ENCODE data around the gene AQP2. TPM values are rescaled to one million over a fixed set of nuclear protein-coding genes. Genes with fewer than 3 reads are reported as not detected.
A peak's percentile ranks its signal among the peaks of the same experiment; 100 is the strongest.

Gene AQP2
- total RNA-seq, 5 donors from 2014 or later (not counting 1 experiment from before 2014, with no cell fraction given): not detected

- Mint-ChIP-seq H3K4me3 (no peak overlapping the region), H3K4me1 (peaks cover 5 to 11% (median 9%) of the 10 kb centered on the region in 3 donors), H3K9me3 (no peaks in the 10 kb centered on the region), H3K27ac (no peak overlapping the region), H3K36me3 (no peaks in the 10 kb centered on the region), H3K27me3 (peaks cover 59 to 76% of the 10 kb centered on the region in 2 donors)
- peaks cover 0 to 4% of the 10 kb centered on the region in 2 experiments for H3K4me1 ChIP-seq (ENCODE audit: control insufficient read depth in 1 of 2, extremely low read depth in 1 of 2, insufficient read depth in 2 of 2, low read length in 2 of 2)
- peaks cover 18 to 83% of the 10 kb centered on the region in 2 experiments for H3K27me3 ChIP-seq (replicated peaks in 1 of 2; ENCODE audit: control insufficient read depth in 2 of 2, extremely low read depth in 1 of 2, insufficient read depth in 2 of 2, low read length in 1 of 2)
- no peak overlapping the region for H3K4me3 ChIP-seq (ENCODE audit: control insufficient read depth in 1 of 2, extremely low read depth in 1 of 2, low read length in 1 of 2)
- DNase-seq (no peak), ATAC-seq (replicated peaks in 1 of 4) (no peak)
- POLR2A ChIA-PET: no interaction called here
- H3K27ac ChIP-seq (ENCODE audit: low read length): no peak overlapping the region
- no peaks in the 10 kb centered on the region for H3K36me3 ChIP-seq (ENCODE audit: control insufficient read depth in 2 of 2, extremely low read depth in 1 of 2, insufficient read depth in 1 of 2, low read length in 1 of 2)
- no peaks in the 10 kb centered on the region for H3K9me3 ChIP-seq
- CTCF ChIA-PET: interaction anchor here in 1 of 2 donors (1.0 kb wide), 1 partner anchor 12 kb away, joined by 4 read pairs; no protein-coding TSS in a partner anchor
- WGBS (ENCODE audit: insufficient coverage): 58% methylated on average over 2 of the region's 6 CpGs
Observed at GRCh38 chr12:49956663-49957569, 6.4 kb downstream of the AQP2 start.

- no peak overlapping the region for H3K27ac Mint-ChIP-seq
- H3K4me1 ChIP-seq (ENCODE audit: control insufficient read depth in 1 of 2, extremely low read depth in 1 of 2, insufficient read depth in 2 of 2, low read length in 2 of 2): peaks cover 0 to 4% of the 10 kb centered on the region in 2 experiments
- H3K36me3 ChIP-seq (ENCODE audit: control insufficient read depth in 2 of 2, extremely low read depth in 1 of 2, insufficient read depth in 1 of 2, low read length in 1 of 2): no peaks in the 10 kb centered on the region
- no peaks in the 10 kb centered on the region for H3K9me3 ChIP-seq
- no peak overlapping the region for H3K27ac ChIP-seq (ENCODE audit: low read length)
- peaks cover 16 to 87% of the 10 kb centered on the region in 2 experiments for H3K27me3 ChIP-seq (replicated peaks in 1 of 2; ENCODE audit: control insufficient read depth in 2 of 2, extremely low read depth in 1 of 2, insufficient read depth in 2 of 2, low read length in 1 of 2)
- peaks cover 62 to 77% of the 10 kb centered on the region in 2 donors for H3K27me3 Mint-ChIP-seq
- peaks cover 5 to 12% (median 9%) of the 10 kb centered on the region in 3 donors for H3K4me1 Mint-ChIP-seq
- H3K36me3 Mint-ChIP-seq: no peaks in the 10 kb centered on the region
- ATAC-seq (replicated peaks in 1 of 4) (no peak), DNase-seq (no peak)
- POLR2A ChIA-PET: no interaction called here
- H3K4me3 Mint-ChIP-seq: no peak overlapping the region
- CTCF ChIA-PET: interaction anchor here in 1 of 2 donors (1.0 kb wide), 1 partner anchor 12 kb away, joined by 4 read pairs; no protein-coding TSS in a partner anchor
- H3K9me3 Mint-ChIP-seq: no peaks in the 10 kb centered on the region
- H3K4me3 ChIP-seq (ENCODE audit: control insufficient read depth in 1 of 2, extremely low read depth in 1 of 2, low read length in 1 of 2): no peak overlapping the region
Observed at GRCh38 chr12:49957570-49957967, 7.0 kb downstream of the AQP2 start.

GRCh38 chr12:49959685-49960473 is 9.3 kb downstream of the AQP2 start:
- CTCF ChIA-PET: no interaction called here
- H3K27me3 Mint-ChIP-seq: peaks cover 64 to 78% of the 10 kb centered on the region in 2 donors
- no peaks in the 10 kb centered on the region for H3K36me3 Mint-ChIP-seq
- H3K27me3 ChIP-seq (replicated peaks in 1 of 2; ENCODE audit: control insufficient read depth in 2 of 2, extremely low read depth in 1 of 2, insufficient read depth in 2 of 2, low read length in 1 of 2): peaks cover 8 to 89% of the 10 kb centered on the region in 2 experiments
- H3K9me3 Mint-ChIP-seq: no peaks in the 10 kb centered on the region
- H3K9me3 ChIP-seq: no peaks in the 10 kb centered on the region
- H3K4me1 Mint-ChIP-seq: peaks cover 5 to 11% (median 9%) of the 10 kb centered on the region in 3 donors
- H3K4me1 ChIP-seq (ENCODE audit: control insufficient read depth in 1 of 2, extremely low read depth in 1 of 2, insufficient read depth in 2 of 2, low read length in 2 of 2): peaks cover 0 to 4% of the 10 kb centered on the region in 2 experiments
- no peaks in the 10 kb centered on the region for H3K36me3 ChIP-seq (ENCODE audit: control insufficient read depth in 2 of 2, extremely low read depth in 1 of 2, insufficient read depth in 1 of 2, low read length in 1 of 2)
- ATAC-seq (replicated peaks in 1 of 4): no peak
- DNase-seq: no peak
- H3K4me3 Mint-ChIP-seq: peak overlapping the region in 1 of 3 donors; percentile 59
- no peak overlapping the region for H3K4me3 ChIP-seq (ENCODE audit: control insufficient read depth in 1 of 2, extremely low read depth in 1 of 2, low read length in 1 of 2)
- POLR2A ChIA-PET: no interaction called here
- no peak overlapping the region for H3K27ac ChIP-seq (ENCODE audit: low read length)
- no peak overlapping the region for H3K27ac Mint-ChIP-seq
- WGBS (ENCODE audit: insufficient coverage): 29% methylated on average over 6 of the region's 11 CpGs

GRCh38 chr12:49960474-49961110 is 10.1 kb downstream of the AQP2 start:
- peaks cover 7 to 88% of the 10 kb centered on the region in 2 experiments for H3K27me3 ChIP-seq (replicated peaks in 1 of 2; ENCODE audit: control insufficient read depth in 2 of 2, extremely low read depth in 1 of 2, insufficient read depth in 2 of 2, low read length in 1 of 2)
- peaks cover 5 to 10% (median 9%) of the 10 kb centered on the region in 3 donors for H3K4me1 Mint-ChIP-seq
- 33% methylated on average over 9 of the region's 13 CpGs for WGBS (ENCODE audit: insufficient coverage)
- H3K9me3 Mint-ChIP-seq: no peaks in the 10 kb centered on the region
- DNase-seq (no peak), ATAC-seq (replicated peaks in 1 of 4) (no peak)
- H3K36me3 ChIP-seq (ENCODE audit: control insufficient read depth in 2 of 2, extremely low read depth in 1 of 2, insufficient read depth in 1 of 2, low read length in 1 of 2): no peaks in the 10 kb centered on the region
- H3K27ac Mint-ChIP-seq: peak overlapping the region in 1 of 2 donors; percentile 31
- H3K9me3 ChIP-seq: no peaks in the 10 kb centered on the region
- H3K27me3 Mint-ChIP-seq: peaks cover 67 to 81% of the 10 kb centered on the region in 2 donors
- H3K4me3 Mint-ChIP-seq: peak overlapping the region; percentile 10 to 59 (median 50)
- no peak overlapping the region for H3K27ac ChIP-seq (ENCODE audit: low read length)
- no peak overlapping the region for H3K4me3 ChIP-seq (ENCODE audit: control insufficient read depth in 1 of 2, extremely low read depth in 1 of 2, low read length in 1 of 2)
- CTCF ChIA-PET: no interaction called here
- POLR2A ChIA-PET: no interaction called here
- peaks cover 0 to 4% of the 10 kb centered on the region in 2 experiments for H3K4me1 ChIP-seq (ENCODE audit: control insufficient read depth in 1 of 2, extremely low read depth in 1 of 2, insufficient read depth in 2 of 2, low read length in 2 of 2)
- no peaks in the 10 kb centered on the region for H3K36me3 Mint-ChIP-seq

- peaks cover 7 to 88% of the 10 kb centered on the region in 2 experiments for H3K27me3 ChIP-seq (replicated peaks in 1 of 2; ENCODE audit: control insufficient read depth in 2 of 2, extremely low read depth in 1 of 2, insufficient read depth in 2 of 2, low read length in 1 of 2)
- no peaks in the 10 kb centered on the region for H3K9me3 ChIP-seq
- peak within 1 kb of the TSS in 1 of 2 donors; percentile 31 for H3K27ac Mint-ChIP-seq
- ATAC-seq (replicated peaks in 1 of 4) (no peak), DNase-seq (no peak)
- H3K4me3 ChIP-seq (ENCODE audit: control insufficient read depth in 1 of 2, extremely low read depth in 1 of 2, low read length in 1 of 2): no peak within 1 kb of the TSS
- peaks cover 66 to 81% of the 10 kb centered on the region in 2 donors for H3K27me3 Mint-ChIP-seq
- H3K36me3 ChIP-seq (ENCODE audit: control insufficient read depth in 2 of 2, extremely low read depth in 1 of 2, insufficient read depth in 1 of 2, low read length in 1 of 2): no peaks in the 10 kb centered on the region
- H3K36me3 Mint-ChIP-seq: no peaks in the 10 kb centered on the region
- peak within 1 kb of the TSS in 2 of 3 donors; percentile 50 to 59 for H3K4me3 Mint-ChIP-seq
- CTCF ChIA-PET: no interaction called here
- peaks cover 0 to 4% of the 10 kb centered on the region in 2 experiments for H3K4me1 ChIP-seq (ENCODE audit: control insufficient read depth in 1 of 2, extremely low read depth in 1 of 2, insufficient read depth in 2 of 2, low read length in 2 of 2)
- POLR2A ChIA-PET: no interaction called here
- WGBS (ENCODE audit: insufficient coverage): 6% methylated on average over 101 of the region's 111 CpGs
- no peaks in the 10 kb centered on the region for H3K9me3 Mint-ChIP-seq
- H3K27ac ChIP-seq (ENCODE audit: low read length): no peak within 1 kb of the TSS
- H3K4me1 Mint-ChIP-seq: peaks cover 5 to 10% (median 9%) of the 10 kb centered on the region in 3 donors
Observed at GRCh38 chr12:49961111-49961922, 10.8 kb downstream of the AQP2 start, which contains the start of gene AQP5. AQP5 (plus strand) TSS chr12:49961872; CDS start chr12:49962018, 146 bp downstream.

Measured in T-cell (primary cell).